ENCODE data around the gene MS4A8. TPM values are rescaled to one million over a fixed set of nuclear protein-coding genes. Genes with fewer than 3 reads are reported as not detected.

MS4A8 gene
- total and polyA plus RNA-seq, 2 of the 4 experiments (the other 2 are of a cell fraction): not detected

GRCh38 chr11:60734279-60734678 is 34.9 kb downstream of the MS4A8 start:
- Histone ChIP-seq H2AK5ac (ENCODE audit: low read depth, low read length) (no peak overlapping the region), H3K36me3 (ENCODE audit: control insufficient read depth, insufficient read depth, low read length) (no peaks in the 10 kb centered on the region), H3K4me1 (ENCODE audit: control insufficient read depth, insufficient read depth, low read length) (no peaks in the 10 kb centered on the region), H3K4me2 (ENCODE audit: low read depth, low read length) (no peak overlapping the region), H3K9me3 (ENCODE audit: control insufficient read depth, insufficient read depth, low read length) (no peaks in the 10 kb centered on the region), H2BK20ac (ENCODE audit: low read depth, low read length) (no peak overlapping the region), H4K20me1 (ENCODE audit: insufficient read depth, low read length) (no peaks in the 10 kb centered on the region), H4K91ac (ENCODE audit: insufficient read depth, low read depth, low read length) (no peak overlapping the region), H2BK5ac (ENCODE audit: low read depth, low read length, poor library complexity, severe bottlenecking) (no peak overlapping the region), H4K8ac (ENCODE audit: low read depth in 2 of 2, low read length in 2 of 2) (no peak overlapping the region), H2AK9ac (replicated peaks; ENCODE audit: low read depth, low read length, poor library complexity) (no peak overlapping the region), H3K27ac (ENCODE audit: insufficient read depth, low read length) (no peak overlapping the region), H3K18ac (ENCODE audit: low read depth, low read length) (no peak overlapping the region), H2BK15ac (ENCODE audit: low read depth, low read length) (no peak overlapping the region), H3K27me3 (ENCODE audit: control insufficient read depth, insufficient read depth, low read length) (no peaks in the 10 kb centered on the region; the same call in none of the 2 replicates), H2BK120ac (ENCODE audit: low read depth, low read length) (no peak overlapping the region), H4K5ac (ENCODE audit: low read depth, low read length) (no peak overlapping the region), H3K56ac (ENCODE audit: extremely low read depth, insufficient read depth, low read length) (no peak overlapping the region), H2AFZ (replicated peaks; ENCODE audit: low read length, poor library complexity) (no peak overlapping the region), H3K79me1 (ENCODE audit: low read depth in 1 of 2, low read length in 2 of 2) (no peaks in the 10 kb centered on the region), H3K4ac (ENCODE audit: low read depth, low read length) (no peak overlapping the region), H3K4me3 (ENCODE audit: insufficient read depth, low read depth, low read length) (no peak overlapping the region), H3K14ac (replicated peaks; ENCODE audit: low read depth, low read length) (no peak overlapping the region), H3K9ac (ENCODE audit: low read depth, low read length) (no peak overlapping the region), H3K23ac (ENCODE audit: low read depth, low read length) (no peak overlapping the region), H3K9me1 (ENCODE audit: insufficient read depth, low read length) (no peaks in the 10 kb centered on the region)
- intact Hi-C loops (cut with micrococcal nuclease): no loop called here
- ATAC-seq (ENCODE audit: low read depth) (no peak), DNase-seq (no peak)
- CTCF ChIA-PET: no interaction called here
- BruUV-seq (replicated peaks): no TSS peak
- WGBS, 2 experiments (ENCODE audit: extremely low coverage in 2 of 2, insufficient read length in 1 of 2): no CpG with 5 or more reads among the region's 4 CpGs
- dilution Hi-C loops (cut with HindIII; ENCODE audit: low sequenced_read_pairs, unreplicated experiment): no loop called here
- POLR2A ChIA-PET (ENCODE audit: unreplicated experiment): no interaction called here
- TF ChIP-seq CEBPB (IDR thresholded peaks at IDR 0.05; ENCODE audit: low read depth, low read length) (no peak), BHLHE40 (IDR thresholded peaks at IDR 0.05; ENCODE audit: low read depth, low read length) (no peak), CHD1 (IDR thresholded peaks at IDR 0.05; ENCODE audit: low read depth, low read length) (no peak), MAFK (IDR thresholded peaks at IDR 0.05; ENCODE audit: low read depth, low read length) (no peak)
- in situ Hi-C loops (cut with MboI; ENCODE audit: low sequenced_read_pairs): no loop called here

Data from IMR-90 (cell line).